ENCODE measurements around the gene KLK12. TPM values are rescaled to one million over a fixed set of nuclear protein-coding genes. Genes with fewer than 3 reads are reported as not detected.

The KLK12 gene
- total and polyA plus RNA-seq, 10 donors: 0.16 TPM; not detected in 9

DNA sequence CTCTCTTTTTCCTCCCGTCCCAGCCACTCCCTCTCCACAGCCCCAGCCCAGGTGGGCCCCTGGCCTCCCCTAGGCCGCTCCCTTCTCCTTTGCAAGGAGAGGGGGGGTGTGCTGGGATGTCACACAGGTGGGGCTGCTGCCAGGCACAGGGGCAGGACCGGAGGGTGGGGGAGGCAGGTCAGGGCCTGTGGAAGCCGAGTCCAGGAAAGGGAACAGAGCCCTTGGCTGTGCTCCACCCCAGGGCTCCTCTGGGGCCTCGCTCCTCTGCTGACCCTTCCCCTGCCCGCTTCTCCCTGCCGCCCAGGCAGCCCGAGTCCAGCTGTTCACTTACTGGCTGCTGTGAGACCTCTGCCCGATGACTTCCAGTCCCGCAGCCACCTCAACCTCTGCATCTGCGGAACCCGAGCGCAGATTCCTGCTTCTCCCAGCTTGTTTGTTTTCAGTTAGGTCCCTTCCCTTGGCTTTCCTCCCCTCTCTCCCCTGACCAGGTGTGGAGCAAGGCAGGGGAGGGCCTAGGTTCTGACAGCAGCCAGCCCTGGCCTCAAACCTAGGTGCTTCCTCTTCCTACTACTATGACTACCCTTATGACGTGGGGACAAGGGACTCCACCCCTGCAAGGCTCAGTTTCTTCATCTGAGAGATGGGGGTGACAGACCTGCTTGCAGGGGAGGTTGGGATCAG, 7.5 kb downstream of the KLK12 start:
- Histone ChIP-seq H3K27me3 (replicated peaks in 1 of 7) (peaks cover 0 to 91% (median 25%) of the 10 kb centered on the region in 7 donors), H3K4me3 (no peak overlapping the region), H3K36me3 (no peaks in the 10 kb centered on the region), H3K27ac (no peak overlapping the region), H3K4me1 (no peaks in the 10 kb centered on the region), H3K9me3 (no peaks in the 10 kb centered on the region)
- DNase-seq: no peak
- 53 to 58% (median 56%) methylated on average over 13 to 14 of the region's 14 CpGs for WGBS, 5 donors
- intact Hi-C loops (cut with DNase I; ENCODE audit: low total_unique reads): no loop called here
- TF ChIP-seq, protein P1, sequence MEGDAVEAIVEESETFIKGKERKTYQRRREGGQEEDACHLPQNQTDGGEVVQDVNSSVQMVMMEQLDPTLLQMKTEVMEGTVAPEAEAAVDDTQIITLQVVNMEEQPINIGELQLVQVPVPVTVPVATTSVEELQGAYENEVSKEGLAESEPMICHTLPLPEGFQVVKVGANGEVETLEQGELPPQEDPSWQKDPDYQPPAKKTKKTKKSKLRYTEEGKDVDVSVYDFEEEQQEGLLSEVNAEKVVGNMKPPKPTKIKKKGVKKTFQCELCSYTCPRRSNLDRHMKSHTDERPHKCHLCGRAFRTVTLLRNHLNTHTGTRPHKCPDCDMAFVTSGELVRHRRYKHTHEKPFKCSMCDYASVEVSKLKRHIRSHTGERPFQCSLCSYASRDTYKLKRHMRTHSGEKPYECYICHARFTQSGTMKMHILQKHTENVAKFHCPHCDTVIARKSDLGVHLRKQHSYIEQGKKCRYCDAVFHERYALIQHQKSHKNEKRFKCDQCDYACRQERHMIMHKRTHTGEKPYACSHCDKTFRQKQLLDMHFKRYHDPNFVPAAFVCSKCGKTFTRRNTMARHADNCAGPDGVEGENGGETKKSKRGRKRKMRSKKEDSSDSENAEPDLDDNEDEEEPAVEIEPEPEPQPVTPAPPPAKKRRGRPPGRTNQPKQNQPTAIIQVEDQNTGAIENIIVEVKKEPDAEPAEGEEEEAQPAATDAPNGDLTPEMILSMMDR (IDR thresholded peaks at IDR 0.05 in 8 of 11, conservative IDR thresholded peaks at IDR 0.05 in 3 of 11): no peak
- TF ChIP-seq POLR2A (IDR thresholded peaks at IDR 0.05) (no peak), POLR2AphosphoS5 (IDR thresholded peaks at IDR 0.05) (no peak)

DNA sequence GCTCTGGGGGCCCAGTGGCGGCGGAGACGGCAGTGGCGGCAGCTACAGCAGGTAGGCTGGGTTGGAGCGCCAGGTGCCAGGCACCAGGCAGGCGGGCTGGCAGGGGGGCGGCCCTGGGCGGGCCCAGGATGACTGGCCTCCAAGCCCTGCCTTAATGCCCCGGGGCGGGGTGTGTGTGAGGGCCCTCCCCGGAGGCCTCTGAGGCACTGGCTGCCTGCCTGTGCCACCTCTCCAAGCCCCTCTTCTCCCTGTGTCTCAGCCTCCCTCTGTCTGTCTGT, 8.3 kb downstream of the KLK12 start, which contains the start of gene KLK11:
Gene KLK11 (minus strand): TSS at position 63 of the 278 bp plus-strand sequence. CDS start 985 bp downstream, outside the sequence.
- Histone ChIP-seq H3K27ac (no peak within 1 kb of the TSS), H3K4me1 (no peaks in the 10 kb centered on the region), H3K9me3 (no peaks in the 10 kb centered on the region), H3K4me3 (no peak within 1 kb of the TSS), H3K27me3 (replicated peaks in 1 of 7) (peaks cover 0 to 92% (median 25%) of the 10 kb centered on the region in 7 donors), H3K36me3 (no peaks in the 10 kb centered on the region)
- TF ChIP-seq, protein P1 (IDR thresholded peaks at IDR 0.05 in 8 of 11, conservative IDR thresholded peaks at IDR 0.05 in 3 of 11): no peak
- no peak for TF ChIP-seq POLR2AphosphoS5 (IDR thresholded peaks at IDR 0.05)
- TF ChIP-seq POLR2A (IDR thresholded peaks at IDR 0.05): no peak
- DNase-seq: no peak
- intact Hi-C loops (cut with DNase I; ENCODE audit: low total_unique reads): no loop called here
- 62 to 91% (median 81%) methylated on average over 5 to 11 of the region's 11 CpGs for WGBS, 5 donors

DNA sequence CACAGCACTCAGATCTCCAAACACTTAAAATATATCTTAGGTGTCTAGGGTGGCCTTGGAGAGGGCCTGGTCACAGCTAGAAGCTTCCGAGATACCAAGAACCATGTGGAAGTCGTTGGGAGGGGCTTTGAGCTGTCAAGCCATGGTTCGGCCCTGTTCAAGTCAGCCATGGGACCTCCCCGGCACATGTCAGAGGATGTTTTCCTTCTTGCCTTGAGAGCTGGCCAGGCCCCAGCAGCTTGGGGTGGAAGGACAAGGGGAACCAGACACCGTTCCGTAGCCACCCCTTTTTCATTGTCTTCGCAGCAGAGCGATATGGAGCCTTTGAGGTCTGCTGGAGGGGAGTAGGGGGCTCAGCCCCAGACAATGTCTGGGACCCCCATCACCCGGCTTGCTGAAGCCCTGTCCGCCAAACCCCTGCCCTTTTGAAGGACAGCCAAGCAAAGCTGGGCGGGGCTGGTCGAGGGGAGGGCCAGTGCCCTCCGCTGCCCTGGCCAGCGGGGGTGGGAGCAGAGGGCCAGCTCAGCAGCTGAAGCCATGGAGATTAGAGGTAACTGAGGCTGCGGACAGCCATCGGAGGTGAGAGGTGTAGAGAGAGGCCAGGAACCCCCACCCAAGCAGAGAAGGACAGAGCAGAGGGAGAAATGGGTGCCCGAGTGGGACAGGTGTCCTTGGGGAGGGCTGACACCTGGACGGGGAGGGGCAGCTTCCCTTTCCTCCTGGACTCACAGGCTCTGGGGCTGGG, 8.8 kb downstream of the KLK12 start:
- no peak for DNase-seq
- Histone ChIP-seq H3K9me3 (no peaks in the 10 kb centered on the region), H3K4me3 (no peak overlapping the region), H3K4me1 (peaks cover 0 to 2% (median 0%) of the 10 kb centered on the region in 6 donors), H3K27ac (no peak overlapping the region), H3K36me3 (no peaks in the 10 kb centered on the region), H3K27me3 (replicated peaks in 1 of 7) (peaks cover 0 to 98% (median 25%) of the 10 kb centered on the region in 7 donors)
- TF ChIP-seq, protein P1 (IDR thresholded peaks at IDR 0.05 in 8 of 11, conservative IDR thresholded peaks at IDR 0.05 in 3 of 11): no peak
- no peak for TF ChIP-seq POLR2A (IDR thresholded peaks at IDR 0.05)
- no peak for TF ChIP-seq POLR2AphosphoS5 (IDR thresholded peaks at IDR 0.05)
- intact Hi-C loops (cut with DNase I; ENCODE audit: low total_unique reads): no loop called here
- WGBS, 5 donors: 59 to 74% (median 63%) methylated on average over 16 to 18 of the region's 18 CpGs

DNA sequence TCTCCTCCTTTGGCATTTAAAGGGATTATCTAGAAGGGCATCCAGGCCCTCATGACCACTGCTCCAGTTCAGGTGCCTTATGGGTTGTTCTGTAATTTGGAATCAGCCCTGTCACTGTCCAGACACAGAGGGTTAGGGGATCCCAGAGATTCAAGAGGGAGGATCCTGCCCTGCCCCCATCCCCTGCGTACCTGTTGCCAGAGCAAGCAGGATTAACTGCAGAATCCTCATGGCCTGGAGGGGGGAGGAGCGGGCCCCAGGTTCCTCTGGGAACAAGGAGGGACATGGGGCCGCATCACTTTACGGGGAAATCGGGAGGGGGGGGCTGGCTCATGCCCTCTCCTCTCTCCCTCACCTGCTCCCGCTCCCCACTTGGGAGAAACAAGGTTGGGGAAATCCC, 9.4 kb downstream of the KLK12 start:
- no peak for DNase-seq
- Histone ChIP-seq H3K27me3 (replicated peaks in 1 of 7) (peaks cover 0 to 98% (median 25%) of the 10 kb centered on the region in 7 donors), H3K27ac (no peak overlapping the region), H3K4me1 (peaks cover 0 to 7% (median under 1%) of the 10 kb centered on the region in 6 donors), H3K9me3 (no peaks in the 10 kb centered on the region), H3K36me3 (no peaks in the 10 kb centered on the region), H3K4me3 (no peak overlapping the region)
- 63 to 82% (median 74%) methylated on average over 6 of the region's 6 CpGs for WGBS, 5 donors
- TF ChIP-seq, protein P1 (IDR thresholded peaks at IDR 0.05 in 8 of 11, conservative IDR thresholded peaks at IDR 0.05 in 3 of 11): no peak
- TF ChIP-seq POLR2AphosphoS5 (IDR thresholded peaks at IDR 0.05): no peak
- TF ChIP-seq POLR2A (IDR thresholded peaks at IDR 0.05): no peak
- intact Hi-C loops (cut with DNase I; ENCODE audit: low total_unique reads): no loop called here
